ENCODE data around the gene ETFRF1.

GRCh38 chr12:25208554-25208953 lies 13.5 kb downstream of the ETFRF1 start:
- TF ChIP-seq ZNF138 (CRISPR knock-in tag; conservative IDR thresholded peaks at IDR 0.05), result no peak
- no peak for TF ChIP-seq CDX4 (CRISPR knock-in tag; IDR thresholded peaks at IDR 0.05; ENCODE audit: borderline replicate concordance)
- TF ChIP-seq JUN (CRISPR knock-in tag; IDR thresholded peaks at IDR 0.05), result no peak
- no peak for TF ChIP-seq CTCF (IDR thresholded peaks at IDR 0.05)
